PC-9 (cell line): Measurements from ENCODE around the gene HELZ. TPM values are rescaled to one million over a fixed set of nuclear protein-coding genes. Genes with fewer than 3 reads are reported as not detected.

Experiments
- BruUV-seq: library from RNA; stranded (reverse); fragments of 400-500 nt; replicated peaks from 2 replicates; lab custom pipeline; 2021; lab: Mats Ljungman, UMichigan
- CTCF ChIA-PET: fragments of 300-600 bp; sonication (Branson Sonifier 250); formaldehyde crosslinking; loops from one replicate; lab custom pipeline; 2022; ENCODE audit warnings: antibody characterized with exemption; lab: Charles Lee
- POLR2A ChIA-PET: fragments of 300-600 bp; sonication (Branson Sonifier 250); formaldehyde crosslinking; loops from one replicate; lab custom pipeline; 2022; ENCODE audit warnings: antibody characterized with exemption; ENCODE audit not compliant: unreplicated experiment; lab: Charles Lee
- DNase-seq, 2 experiments: peaks; one replicate each; pipeline versions ENCODE4 v3.0.0 to v3.0.0-alpha.2; 2015 to 2022; ENCODE audit warnings: mixed read lengths in 1 of 2
- H2AFZ ChIP-seq: fragments of 200-600 bp; sonication (generic); 2 replicates; pipeline ENCODE4 v1.8.1; 2017; ENCODE audit warnings: antibody characterized with exemption
- H3F3A ChIP-seq: fragments of 200-600 bp; sonication (generic); 2 replicates; pipeline ENCODE4 v1.8.1; 2017; ENCODE audit warnings: antibody characterized with exemption, mild to moderate bottlenecking, low read depth; ENCODE audit not compliant: insufficient read depth
- H3K27ac ChIP-seq: fragments of 200-600 bp; sonication (generic); 2 replicates; pipeline ENCODE4 v1.6.1; 2016; ENCODE audit warnings: mixed run types
- H3K27me3 ChIP-seq: fragments of 200-600 bp; sonication (generic); 2 replicates; pipeline ENCODE4 v1.6.1; 2016; ENCODE audit warnings: low read depth, mixed run types; ENCODE audit not compliant: insufficient read depth
- H3K36me3 ChIP-seq: fragments of 200-600 bp; sonication (generic); 2 replicates; pipeline ENCODE4 v1.6.1; 2016; ENCODE audit warnings: low read depth, mixed run types
- H3K4me1 ChIP-seq: fragments of 200-600 bp; sonication (generic); replicated peaks from 2 replicates; pipeline ENCODE4 v1.6.1; 2016; ENCODE audit warnings: mixed run types; ENCODE audit not compliant: insufficient read depth
- H3K4me2 ChIP-seq: fragments of 200-600 bp; sonication (generic); 2 replicates; pipeline ENCODE4 v1.6.1; 2017; ENCODE audit warnings: mixed run types
- H3K4me3 ChIP-seq: fragments of 200-600 bp; sonication (generic); 2 replicates; pipeline ENCODE4 v1.6.1; 2016; ENCODE audit warnings: mixed run types
- H3K79me2 ChIP-seq: fragments of 200-600 bp; sonication (generic); 2 replicates; pipeline ENCODE4 v1.6.1; 2017; ENCODE audit warnings: low read depth, mixed run types
- H3K9me2 ChIP-seq: fragments of 200-600 bp; sonication (generic); 2 replicates; pipeline ENCODE4 v1.8.1; 2017; ENCODE audit warnings: mild to moderate bottlenecking; ENCODE audit not compliant: insufficient read depth
- H3K9me3 ChIP-seq: fragments of 200-600 bp; sonication (generic); 2 replicates; pipeline ENCODE4 v1.8.1; 2016; ENCODE audit warnings: low read depth; ENCODE audit not compliant: insufficient read depth
- H4K20me1 ChIP-seq: fragments of 200-600 bp; sonication (generic); 2 replicates; pipeline ENCODE4 v1.8.1; 2017; ENCODE audit not compliant: insufficient read depth
- CTCF ChIP-seq: fragments of 200-600 bp; sonication (generic); conservative IDR thresholded peaks from 2 replicates; pipeline ENCODE4 v1.6.1; 2017; ENCODE audit warnings: mixed run types, antibody characterized with exemption, mild to moderate bottlenecking, moderate library complexity
- EZH2 ChIP-seq: fragments of 200-600 bp; sonication (generic); IDR thresholded peaks from 2 replicates; pipeline ENCODE4 v1.8.0; 2017; ENCODE audit warnings: antibody characterized with exemption, low read depth
- intact Hi-C: fragments of 100-400 bp; cut with micrococcal nuclease; formaldehyde crosslinking; loops from one replicate; pipeline ENCODE4 v1.10.0; 2022; ENCODE audit not compliant: unreplicated experiment
- total RNA-seq: library from RNA; stranded (reverse); gene quantifications from 2 replicates; pipeline ENCODE4 v1.2.3, GENCODE V29; 2021

The HELZ gene
- total RNA-seq, 1 experiment from 2014 or later: 38.0 TPM

- H3K79me2 ChIP-seq: no peaks in the 10 kb centered on the region
- H3K9me3 ChIP-seq: no peaks in the 10 kb centered on the region
- H3K27me3 ChIP-seq: no peaks in the 10 kb centered on the region
- no peak overlapping the region for H3K4me3 ChIP-seq
- no peak overlapping the region for H3K4me2 ChIP-seq
- no peaks in the 10 kb centered on the region for H3K9me2 ChIP-seq
- POLR2A ChIA-PET: interaction anchor here (0.7 kb wide), 1 partner anchor 1482 kb away, joined by 3 read pairs; no protein-coding TSS in a partner anchor
- no peaks in the 10 kb centered on the region for H3K36me3 ChIP-seq
- no peaks in the 10 kb centered on the region for H3F3A ChIP-seq
- DNase-seq: no peak
- intact Hi-C loops: no loop called here
- no peaks in the 10 kb centered on the region for H4K20me1 ChIP-seq
- no peak overlapping the region for H2AFZ ChIP-seq
- no peak overlapping the region for H3K27ac ChIP-seq
- no TSS peak for BruUV-seq
- H3K4me1 ChIP-seq: no peaks in the 10 kb centered on the region
- CTCF ChIA-PET: interaction anchor here (0.5 kb wide), 1 partner anchor 123 kb away, joined by 3 read pairs; no protein-coding TSS in a partner anchor
- no peak for TF ChIP-seq CTCF
- no peak for TF ChIP-seq EZH2
Observed at GRCh38 chr17:67030641-67031040, 214.4 kb downstream of the HELZ start.

- Histone ChIP-seq H3K4me1 (no peaks in the 10 kb centered on the region), H3F3A (no peaks in the 10 kb centered on the region), H3K9me3 (no peaks in the 10 kb centered on the region), H3K4me2 (no peak overlapping the region), H3K4me3 (no peak overlapping the region), H3K36me3 (no peaks in the 10 kb centered on the region), H3K9me2 (no peaks in the 10 kb centered on the region), H4K20me1 (no peaks in the 10 kb centered on the region), H2AFZ (no peak overlapping the region), H3K79me2 (no peaks in the 10 kb centered on the region), H3K27me3 (no peaks in the 10 kb centered on the region), H3K27ac (no peak overlapping the region)
- BruUV-seq: no TSS peak
- CTCF ChIA-PET: no interaction called here
- no peak for TF ChIP-seq EZH2
- no peak for TF ChIP-seq CTCF
- intact Hi-C loops: no loop called here
- peak; percentile 25 to 33 for DNase-seq
- POLR2A ChIA-PET: interaction anchor here (0.7 kb wide), 1 partner anchor 108 kb away, joined by 5 read pairs; no protein-coding TSS in a partner anchor
Observed at GRCh38 chr17:67027031-67027628, 217.9 kb downstream of the HELZ start.

GRCh38 chr17:67026341-67026740 lies 218.7 kb downstream of the HELZ start:
- H3F3A ChIP-seq: no peaks in the 10 kb centered on the region
- no peak overlapping the region for H3K4me3 ChIP-seq
- H4K20me1 ChIP-seq: no peaks in the 10 kb centered on the region
- H3K27me3 ChIP-seq: no peaks in the 10 kb centered on the region
- BruUV-seq: no TSS peak
- no peaks in the 10 kb centered on the region for H3K9me2 ChIP-seq
- no peak overlapping the region for H2AFZ ChIP-seq
- no peaks in the 10 kb centered on the region for H3K79me2 ChIP-seq
- H3K27ac ChIP-seq: no peak overlapping the region
- DNase-seq: peak in 1 of 2 experiments; percentile 12
- no peaks in the 10 kb centered on the region for H3K9me3 ChIP-seq
- TF ChIP-seq CTCF (no peak), EZH2 (no peak)
- ChIA-PET POLR2A (no interaction called here), CTCF (no interaction called here)
- no peaks in the 10 kb centered on the region for H3K36me3 ChIP-seq
- intact Hi-C loops: no loop called here
- no peak overlapping the region for H3K4me2 ChIP-seq
- H3K4me1 ChIP-seq: no peaks in the 10 kb centered on the region
